OCI-LY1 (cell line): Measurements from ENCODE around the gene MATK.

Experiments used
- H2AFZ ChIP-seq: fragments of 200-600 bp; sonication (generic), shearing (Covaris generic); 2 replicates; pipeline ENCODE4 v1.6.0; 2014; ENCODE audit warnings: antibody characterized with exemption, mild to moderate bottlenecking, low read length
- H3F3A ChIP-seq: fragments of 200-600 bp; sonication (generic), shearing (Covaris generic); 2 replicates; pipeline ENCODE4 v1.6.0; 2014; ENCODE audit warnings: mild to moderate bottlenecking, antibody characterized with exemption, low read length, moderate library complexity; ENCODE audit not compliant: insufficient read depth
- H3K27ac ChIP-seq: fragments of 200-600 bp; sonication (generic); 2 replicates; pipeline ENCODE4 v1.5.1; 2014; ENCODE audit warnings: low read length, mixed run types, mild to moderate bottlenecking, low read depth; ENCODE audit not compliant: poor library complexity, severe bottlenecking
- H3K27me3 ChIP-seq: fragments of 200-600 bp; sonication (generic); 2 replicates; pipeline ENCODE4 v1.6.0; 2014; ENCODE audit warnings: antibody characterized with exemption, mild to moderate bottlenecking, low read length, moderate library complexity; ENCODE audit not compliant: insufficient read depth
- H3K36me3 ChIP-seq: fragments of 200-600 bp; sonication (generic); 2 replicates; pipeline ENCODE4 v1.6.1; 2014; ENCODE audit warnings: mild to moderate bottlenecking, antibody characterized with exemption, low read length, moderate library complexity, mixed read lengths; ENCODE audit not compliant: insufficient read depth
- H3K4me1 ChIP-seq: fragments of 200-600 bp; sonication (generic); 2 replicates; pipeline ENCODE4 v1.5.1; 2014; ENCODE audit warnings: mild to moderate bottlenecking, low read length, moderate library complexity; ENCODE audit not compliant: insufficient read depth, severe bottlenecking
- H3K4me2 ChIP-seq: fragments of 200-600 bp; sonication (generic), shearing (Covaris generic); 2 replicates; pipeline ENCODE4 v1.6.1; 2014; ENCODE audit warnings: low read length
- H3K4me3 ChIP-seq: fragments of 200-600 bp; sonication (generic); 2 replicates; pipeline ENCODE4 v1.5.1; 2014; ENCODE audit warnings: low read length, low read depth, mild to moderate bottlenecking, mixed read lengths; ENCODE audit not compliant: poor library complexity, severe bottlenecking
- H3K79me2 ChIP-seq: fragments of 200-600 bp; shearing (Covaris generic); 2 replicates; pipeline ENCODE4 v1.6.1; 2016; ENCODE audit warnings: mixed run types, low read length, mixed read lengths; ENCODE audit not compliant: insufficient read depth
- H3K9ac ChIP-seq: fragments of 200-600 bp; sonication (generic), shearing (Covaris generic); 2 replicates; pipeline ENCODE4 v1.6.1; 2014; ENCODE audit warnings: mild to moderate bottlenecking, low read length, mixed read lengths
- H3K9me2 ChIP-seq: fragments of 200-600 bp; sonication (generic), shearing (Covaris generic); 2 replicates; pipeline ENCODE4 v1.6.1; 2014; ENCODE audit warnings: low read depth, mild to moderate bottlenecking, low read length, mixed read lengths
- H3K9me3 ChIP-seq: fragments of 200-600 bp; shearing (Covaris generic); 2 replicates; pipeline ENCODE4 v1.6.1; 2014; ENCODE audit warnings: low read length, mixed read lengths
- H4K20me1 ChIP-seq: fragments of 200-600 bp; sonication (generic), shearing (Covaris generic); 2 replicates; pipeline ENCODE4 v1.6.0; 2016; ENCODE audit warnings: mild to moderate bottlenecking, low read length; ENCODE audit not compliant: insufficient read depth
- EZH2 ChIP-seq: fragments of 200-600 bp; sonication (generic), shearing (Covaris generic); IDR thresholded peaks from 2 replicates; pipeline ENCODE4 v1.8.0; 2017; ENCODE audit warnings: borderline replicate concordance, mixed run types, mild to moderate bottlenecking, antibody characterized with exemption, low read length, moderate library complexity, mixed read lengths
- TF ChIP-seq, protein P1 (sequence below): fragments of 200-600 bp; sonication (generic), shearing (Covaris generic); IDR thresholded peaks from 2 replicates; pipeline ENCODE4 v1.5.1; 2017; ENCODE audit warnings: mild to moderate bottlenecking, antibody characterized with exemption, low read length, moderate library complexity, mixed read lengths

MATK gene

DNA sequence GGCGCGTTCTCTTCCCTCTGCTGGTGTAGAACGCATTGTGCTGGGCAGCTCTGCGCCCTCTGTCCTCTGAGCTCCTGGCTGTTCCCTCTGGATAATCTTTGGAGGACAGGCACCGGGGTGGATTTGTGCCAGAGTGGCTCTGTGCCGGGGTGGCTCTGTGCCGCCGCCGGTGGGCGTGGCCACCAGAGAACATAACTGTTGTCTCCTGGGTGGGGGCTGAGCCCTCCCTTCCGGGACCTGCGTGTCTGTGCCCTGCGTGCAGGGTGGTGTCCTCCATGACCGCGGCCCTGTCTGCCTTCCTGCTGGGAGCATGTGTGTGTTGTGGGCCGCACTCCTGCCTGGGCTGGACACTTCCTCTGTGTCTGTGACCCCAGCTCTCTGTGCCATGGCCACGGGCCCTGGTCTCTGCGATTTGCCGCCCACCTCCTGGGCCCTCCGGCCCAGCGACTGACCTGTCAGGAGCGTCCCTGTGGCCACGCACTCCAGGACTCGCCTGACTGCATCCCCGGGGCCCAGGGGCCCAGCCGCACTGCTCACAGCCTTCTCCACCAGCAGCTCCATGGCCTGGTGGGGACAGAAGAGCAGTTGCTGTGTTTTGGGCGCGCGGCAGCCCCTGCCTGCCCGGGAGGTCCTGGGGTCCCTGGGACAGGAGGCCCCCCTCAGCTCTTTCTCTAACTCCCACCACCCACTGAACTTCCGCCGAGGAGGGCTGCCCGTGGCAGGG, 22.4 kb upstream of the MATK start:
- H3K4me3 ChIP-seq = no peak overlapping the region
- no peak overlapping the region for H3K4me2 ChIP-seq
- H3K9ac ChIP-seq = no peak overlapping the region
- H3K36me3 ChIP-seq = no peaks in the 10 kb centered on the region
- peaks cover 15% of the 10 kb centered on the region for H3K4me1 ChIP-seq
- H3K9me2 ChIP-seq = no peaks in the 10 kb centered on the region
- peaks cover 11% of the 10 kb centered on the region; the same call in 1 of the 2 replicates for H3K27me3 ChIP-seq
- H2AFZ ChIP-seq = no peak overlapping the region
- no peaks in the 10 kb centered on the region for H3F3A ChIP-seq
- no peak overlapping the region for H3K27ac ChIP-seq
- no peaks in the 10 kb centered on the region for H3K9me3 ChIP-seq
- H3K79me2 ChIP-seq = no peaks in the 10 kb centered on the region
- no peak for TF ChIP-seq EZH2
- TF ChIP-seq, protein P1, sequence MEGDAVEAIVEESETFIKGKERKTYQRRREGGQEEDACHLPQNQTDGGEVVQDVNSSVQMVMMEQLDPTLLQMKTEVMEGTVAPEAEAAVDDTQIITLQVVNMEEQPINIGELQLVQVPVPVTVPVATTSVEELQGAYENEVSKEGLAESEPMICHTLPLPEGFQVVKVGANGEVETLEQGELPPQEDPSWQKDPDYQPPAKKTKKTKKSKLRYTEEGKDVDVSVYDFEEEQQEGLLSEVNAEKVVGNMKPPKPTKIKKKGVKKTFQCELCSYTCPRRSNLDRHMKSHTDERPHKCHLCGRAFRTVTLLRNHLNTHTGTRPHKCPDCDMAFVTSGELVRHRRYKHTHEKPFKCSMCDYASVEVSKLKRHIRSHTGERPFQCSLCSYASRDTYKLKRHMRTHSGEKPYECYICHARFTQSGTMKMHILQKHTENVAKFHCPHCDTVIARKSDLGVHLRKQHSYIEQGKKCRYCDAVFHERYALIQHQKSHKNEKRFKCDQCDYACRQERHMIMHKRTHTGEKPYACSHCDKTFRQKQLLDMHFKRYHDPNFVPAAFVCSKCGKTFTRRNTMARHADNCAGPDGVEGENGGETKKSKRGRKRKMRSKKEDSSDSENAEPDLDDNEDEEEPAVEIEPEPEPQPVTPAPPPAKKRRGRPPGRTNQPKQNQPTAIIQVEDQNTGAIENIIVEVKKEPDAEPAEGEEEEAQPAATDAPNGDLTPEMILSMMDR = no peak
- no peaks in the 10 kb centered on the region for H4K20me1 ChIP-seq

DNA sequence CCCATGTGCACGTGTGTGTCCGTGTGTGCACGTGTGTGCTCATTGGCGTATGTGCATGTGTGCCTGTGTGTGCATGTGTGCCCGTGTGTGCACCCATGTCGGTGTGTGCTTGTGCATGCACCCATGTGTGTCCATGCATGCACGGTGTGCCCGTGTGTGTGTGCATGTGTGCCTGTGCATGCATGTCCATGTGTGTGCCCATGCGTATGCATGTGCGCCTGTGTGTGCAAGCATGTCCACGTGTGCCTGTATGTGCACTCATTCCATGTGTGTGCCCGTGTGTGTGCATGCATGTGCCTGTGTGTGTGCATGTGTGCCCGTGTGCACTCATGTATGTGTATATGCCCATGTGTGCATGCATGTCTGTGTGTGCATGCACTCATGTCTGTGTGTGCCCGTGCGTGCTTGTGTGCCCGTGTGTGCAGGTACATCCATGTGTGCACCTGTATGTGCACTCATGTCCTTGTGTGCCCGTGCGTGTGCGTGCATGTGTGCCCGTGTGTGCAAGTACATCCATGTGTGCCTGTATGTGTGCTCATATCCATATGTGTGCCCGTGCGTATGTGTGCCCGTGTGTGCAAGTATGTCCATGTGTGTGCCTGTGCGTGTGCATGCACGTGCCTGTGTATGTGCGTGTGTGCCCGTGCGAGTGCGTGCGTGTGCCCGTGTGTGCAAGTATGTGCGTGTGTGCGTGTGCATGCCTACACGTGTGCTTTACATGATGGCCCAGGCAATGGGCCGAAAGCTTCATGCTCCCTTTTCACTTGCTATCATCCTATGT, 21.6 kb upstream of the MATK start:
- Histone ChIP-seq H3F3A (no peaks in the 10 kb centered on the region), H3K27ac (no peak overlapping the region), H3K36me3 (no peaks in the 10 kb centered on the region), H3K9me3 (no peaks in the 10 kb centered on the region), H3K9me2 (no peaks in the 10 kb centered on the region), H3K4me2 (no peak overlapping the region), H2AFZ (no peak overlapping the region), H3K79me2 (no peaks in the 10 kb centered on the region), H3K4me1 (peaks cover 15% of the 10 kb centered on the region), H3K4me3 (no peak overlapping the region), H3K9ac (no peak overlapping the region), H3K27me3 (peaks cover 11% of the 10 kb centered on the region; the same call in 1 of the 2 replicates), H4K20me1 (no peaks in the 10 kb centered on the region)
- TF ChIP-seq, protein P1 = no peak
- no peak for TF ChIP-seq EZH2

DNA sequence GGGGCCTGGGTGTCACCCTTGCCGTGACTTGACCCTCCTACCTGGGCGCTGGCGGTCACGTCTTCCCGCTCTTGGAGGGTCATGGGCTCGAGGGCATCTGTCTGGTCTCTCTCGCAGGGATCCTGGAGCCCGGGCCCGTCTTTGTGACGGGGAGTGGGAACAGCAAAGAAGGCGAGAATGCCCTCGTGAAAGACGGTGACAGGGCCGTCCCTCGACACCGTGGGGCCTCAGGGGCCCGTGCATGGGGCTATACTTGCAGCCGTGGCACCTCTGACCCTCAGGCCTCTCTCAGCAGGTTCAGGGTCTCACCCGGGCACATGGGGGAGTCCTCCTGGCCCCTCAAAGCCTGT, 20.9 kb upstream of the MATK start:
- Histone ChIP-seq H3K4me1 (peaks cover 11% of the 10 kb centered on the region), H4K20me1 (no peaks in the 10 kb centered on the region)

More for the DNA sequence above, 20.9 kb upstream of the MATK start:
- no peak for TF ChIP-seq EZH2
- TF ChIP-seq, protein P1 = no peak
- no peak overlapping the region for H2AFZ ChIP-seq
- no peak overlapping the region for H3K4me2 ChIP-seq
- no peaks in the 10 kb centered on the region for H3K36me3 ChIP-seq
- H3K9ac ChIP-seq = no peak overlapping the region
- no peak overlapping the region for H3K27ac ChIP-seq
- H3K79me2 ChIP-seq = no peaks in the 10 kb centered on the region
- H3F3A ChIP-seq = no peaks in the 10 kb centered on the region
- no peaks in the 10 kb centered on the region for H3K9me2 ChIP-seq
- H3K4me3 ChIP-seq = no peak overlapping the region
- H3K27me3 ChIP-seq = peaks cover 11% of the 10 kb centered on the region; the same call in 1 of the 2 replicates
- H3K9me3 ChIP-seq = no peaks in the 10 kb centered on the region
